Stimulated activated CD4-positive, alpha-beta T cell treated with anti-CD3 and anti-CD28 coated beads, Interleukin-1b, Interleukin-23, amount 100 ng/mL, for 24 hours (primary cell): ENCODE measurements around the gene ACVR1B.

Experiments
- DNase-seq, 4 experiments: peaks; one replicate each; pipeline ENCODE4 v3.0.0-alpha.2; 2020; ENCODE audit warnings: low read depth in 4 of 4, low spot score in 1 of 4

Gene ACVR1B

GRCh38 chr12:52020539-52021336, 69.2 kb downstream of the ACVR1B start:
- DNase-seq = no peak

- no peak for DNase-seq
Observed at GRCh38 chr12:52022841-52023181, 71.3 kb downstream of the ACVR1B start.

DNA sequence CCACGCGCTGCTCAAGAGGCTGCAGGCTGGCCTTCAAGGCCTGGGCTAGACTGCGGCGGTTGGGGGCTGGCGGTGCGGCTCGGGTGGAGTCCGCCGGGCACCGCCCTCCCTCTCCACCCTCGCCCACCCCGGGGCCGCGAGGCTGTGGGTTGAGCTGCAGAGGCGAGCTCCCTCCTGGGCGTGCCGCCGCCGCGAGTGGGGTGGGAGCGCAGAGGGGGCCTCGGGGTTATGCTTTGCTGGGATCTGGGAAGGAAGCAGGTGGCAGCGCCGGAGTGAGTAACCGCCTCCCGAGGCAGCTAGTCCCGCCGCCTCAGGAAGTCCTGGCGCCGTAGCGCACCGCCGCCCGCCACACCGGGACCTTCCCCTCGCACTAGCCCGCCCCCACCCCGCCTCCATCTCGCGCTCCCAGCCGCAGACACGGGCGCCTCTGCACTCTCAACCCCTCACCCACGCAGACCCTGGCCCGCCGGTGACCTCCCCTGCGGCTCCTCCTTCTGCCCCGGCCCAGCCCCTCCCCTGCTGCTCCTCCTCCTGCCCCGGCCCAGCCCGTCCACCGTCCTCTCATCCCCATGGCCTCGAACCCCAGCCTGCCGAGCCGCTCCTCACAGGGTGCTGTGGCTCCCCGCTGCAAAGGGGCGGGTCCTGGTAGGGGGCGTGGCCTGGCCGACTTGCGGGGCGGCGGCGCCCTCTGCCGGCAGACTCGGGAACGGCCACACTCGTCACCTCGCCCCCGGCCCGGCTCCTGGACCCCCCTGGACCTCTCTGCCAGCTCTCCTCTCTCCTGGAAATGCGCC, 71.9 kb downstream of the ACVR1B start:
- DNase-seq = peak; percentile 86 to 92 (median 91)

DNA sequence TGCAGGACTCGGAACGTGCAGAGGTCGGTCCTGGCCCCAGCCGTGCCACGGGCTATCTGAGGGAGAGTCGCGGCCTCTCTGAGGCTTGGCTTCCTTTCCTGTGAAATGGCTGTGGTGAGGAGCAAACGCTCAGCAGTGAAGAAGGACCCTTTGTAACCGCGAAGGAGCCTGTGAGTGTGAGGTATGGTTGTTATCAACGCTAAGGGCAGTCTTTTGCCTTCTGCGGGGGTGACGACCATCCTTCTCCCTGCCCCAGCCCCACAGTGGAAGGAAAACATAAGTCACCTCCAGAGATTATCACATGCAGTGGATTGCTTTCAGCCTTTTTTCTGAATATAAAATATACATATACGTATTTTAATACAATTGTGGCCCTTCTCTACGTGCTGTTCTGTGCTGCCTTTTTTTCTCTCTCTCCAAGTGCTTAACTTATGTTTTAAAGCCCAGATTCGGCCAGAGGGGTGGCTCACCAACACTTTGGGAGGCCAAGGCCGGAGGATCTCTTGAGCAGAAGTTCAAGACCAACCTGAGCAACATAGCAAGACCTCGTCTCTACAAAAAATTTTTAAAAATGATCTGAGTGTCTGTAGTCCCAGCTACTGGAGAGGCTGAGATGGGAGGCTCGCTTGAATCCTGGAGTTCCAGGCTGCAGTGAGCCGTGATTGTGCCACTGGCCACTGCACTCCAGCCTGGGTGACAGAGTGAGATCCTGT, 72.6 kb downstream of the ACVR1B start:
- no peak for DNase-seq

- DNase-seq = peak in 1 of 4 experiments; percentile 57
Observed at GRCh38 chr12:52024845-52025230, 73.3 kb downstream of the ACVR1B start.

DNA sequence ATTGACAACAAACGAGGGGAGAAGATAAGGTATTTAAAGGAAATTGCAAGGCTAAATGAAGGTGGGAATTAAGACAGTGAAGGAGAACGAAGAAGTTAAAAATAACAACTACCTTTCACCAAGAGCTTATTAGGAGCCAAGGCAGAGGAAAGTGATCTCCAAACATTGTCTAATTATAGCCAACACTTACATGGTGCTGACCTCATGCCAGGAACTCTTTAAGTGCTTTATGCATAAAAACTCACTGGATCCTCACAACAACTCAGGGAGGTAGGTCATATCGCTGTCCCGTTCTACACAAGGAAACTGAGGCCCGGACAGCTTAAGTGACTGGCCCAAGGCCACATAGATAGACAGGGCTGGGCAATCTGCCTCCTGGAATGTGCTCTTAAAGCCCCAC, 74.8 kb downstream of the ACVR1B start:
- no peak for DNase-seq

DNA sequence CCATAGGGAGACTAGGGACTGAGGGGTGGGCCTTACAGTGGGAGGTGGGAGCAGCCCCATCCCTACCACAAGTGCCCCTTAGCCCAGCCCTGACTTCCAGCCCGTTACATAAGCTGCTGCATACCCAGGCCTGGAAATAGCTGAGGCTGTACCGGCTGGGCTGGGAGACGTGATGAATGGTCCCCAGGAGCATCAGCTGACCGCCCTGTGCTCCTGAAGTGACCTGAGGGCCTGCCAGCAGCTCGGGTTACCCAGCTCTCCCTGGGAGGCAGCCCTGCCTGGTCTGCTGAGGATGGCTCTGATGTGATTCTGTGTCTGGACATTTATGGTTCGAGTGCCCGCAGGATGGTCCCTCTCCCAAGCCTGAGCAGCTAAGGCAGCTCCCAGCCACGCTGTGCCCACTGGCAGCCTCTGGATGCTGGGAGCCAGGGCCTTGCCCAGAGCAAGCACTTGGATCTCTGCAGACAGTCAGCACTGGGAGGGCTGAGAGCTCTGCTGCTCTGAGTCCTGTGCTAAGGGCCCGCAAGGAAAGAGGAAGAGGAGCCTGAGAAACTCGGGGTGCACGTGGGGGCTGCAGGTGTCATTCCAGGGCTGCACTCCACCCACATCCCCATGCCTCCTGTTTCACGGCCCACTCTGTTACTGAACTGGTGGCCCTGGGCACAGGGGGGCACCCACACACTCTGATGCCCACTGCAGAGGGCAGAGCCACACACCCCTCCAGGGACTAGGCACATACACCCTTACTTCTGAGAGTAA, 75.8 kb downstream of the ACVR1B start:
- no peak for DNase-seq

DNA sequence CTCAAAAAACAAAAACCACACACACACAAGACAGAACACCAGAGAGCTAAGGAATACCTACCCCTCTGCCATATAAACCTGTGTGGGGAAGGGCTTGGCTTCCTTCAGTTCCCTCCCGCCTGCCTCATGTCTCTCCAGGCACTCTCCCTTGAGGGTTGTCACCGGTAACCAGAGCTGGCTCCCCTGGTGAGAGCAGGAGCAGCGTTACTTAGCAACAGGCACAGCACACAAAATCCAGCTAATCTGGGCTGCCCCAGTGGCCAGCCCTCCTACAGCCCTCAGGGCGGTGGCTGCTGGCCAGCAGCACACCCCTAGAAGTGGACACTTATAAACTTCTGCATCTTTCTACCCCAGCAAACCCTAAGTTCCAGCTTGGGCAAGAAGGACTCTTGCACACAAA, 78.2 kb downstream of the ACVR1B start:
- DNase-seq = no peak

DNA sequence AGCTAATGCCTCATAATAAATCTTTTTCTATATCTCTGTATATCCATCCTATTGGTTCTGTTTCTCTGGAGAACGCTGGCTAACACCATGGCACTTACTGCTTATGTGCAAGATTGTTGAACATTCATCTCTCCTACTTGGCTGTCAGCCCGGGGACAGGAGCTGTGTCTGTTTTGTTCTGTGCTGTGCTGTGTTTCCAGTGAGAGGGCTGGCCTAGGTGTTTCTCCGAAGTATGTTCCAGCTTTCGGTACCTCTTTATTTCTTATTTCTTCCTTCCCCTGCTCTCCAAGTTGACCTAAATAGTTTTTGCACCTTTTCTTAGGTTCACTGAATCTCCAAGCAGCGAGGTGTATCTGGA, 80.9 kb downstream of the ACVR1B start:
- DNase-seq = no peak

DNA sequence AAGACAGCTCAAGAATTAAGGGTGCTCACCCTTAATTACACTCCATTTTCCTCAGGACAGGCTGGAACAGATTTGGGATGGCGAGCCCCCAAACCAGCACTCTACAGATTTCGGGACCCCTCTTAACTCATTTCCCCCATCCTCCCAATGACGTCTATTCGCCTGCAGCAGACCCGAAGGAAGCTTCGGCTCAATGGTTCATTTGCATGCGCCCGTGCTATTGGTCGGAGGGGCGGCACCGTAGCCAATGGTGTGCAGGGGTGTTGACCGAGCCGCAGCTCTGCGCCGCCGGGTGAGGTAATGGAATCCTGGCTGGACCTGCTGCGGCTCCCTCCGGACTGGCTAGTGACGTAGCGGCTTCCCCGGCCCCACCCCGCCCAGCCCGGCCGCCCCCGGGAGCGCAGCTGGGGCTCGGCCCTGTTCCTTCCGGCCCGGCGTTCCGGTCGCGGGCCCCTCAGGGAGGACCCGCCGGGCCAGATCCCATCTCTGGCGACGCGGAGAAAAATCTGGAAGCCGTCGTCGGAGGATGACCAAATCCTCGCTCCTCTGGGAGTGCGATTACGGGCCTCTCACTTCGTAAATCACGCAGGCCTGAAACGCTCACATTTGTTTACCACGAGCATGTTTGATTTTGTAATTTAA, 81.4 kb downstream of the ACVR1B start:
- peak; percentile 63 to 91 (median 76) for DNase-seq

DNA sequence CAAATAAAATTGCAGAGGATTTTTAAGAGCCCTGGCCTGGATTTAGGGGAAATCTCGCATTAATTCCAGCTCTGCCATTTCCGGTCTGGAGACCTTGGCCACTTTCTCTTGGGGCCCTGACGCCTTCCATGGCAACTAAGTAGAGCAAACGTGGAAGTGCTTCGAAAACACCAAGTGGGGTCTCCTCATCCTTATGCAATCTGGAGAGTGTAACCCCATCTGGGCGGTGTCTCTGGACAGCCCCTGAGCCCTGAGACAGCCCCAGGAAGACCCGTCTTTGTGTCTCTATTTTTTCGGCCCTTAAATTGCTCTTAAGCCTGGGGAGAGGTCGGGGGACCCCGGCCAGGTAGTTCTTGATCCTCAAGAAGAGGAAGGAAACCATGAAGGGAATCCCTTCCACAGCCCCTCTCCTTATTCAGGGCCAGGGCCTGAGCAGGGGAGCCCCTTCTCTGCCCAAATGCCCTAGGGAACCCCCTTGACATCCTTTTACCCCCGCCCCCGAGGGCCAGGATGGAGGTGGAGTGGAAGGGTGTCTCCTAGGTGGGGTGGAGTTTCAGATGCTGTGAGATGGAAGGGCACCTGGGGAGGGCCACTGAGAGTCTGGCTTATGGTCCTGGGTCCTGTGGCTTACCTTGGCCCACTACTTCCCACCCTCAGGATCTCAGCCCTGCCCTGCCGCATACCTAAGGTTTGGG, 82.1 kb downstream of the ACVR1B start:
- no peak for DNase-seq

GRCh38 chr12:52035190-52035589, 83.7 kb downstream of the ACVR1B start:
- DNase-seq = no peak

- DNase-seq = no peak
Observed at GRCh38 chr12:52035926-52036325, 84.4 kb downstream of the ACVR1B start.

GRCh38 chr12:52036587-52037171, 85.2 kb downstream of the ACVR1B start:
- peak in 3 of 4 experiments; percentile 61 to 68 (median 62) for DNase-seq

GRCh38 chr12:52037248-52037861, 85.9 kb downstream of the ACVR1B start:
- DNase-seq = no peak

- no peak for DNase-seq
Observed at GRCh38 chr12:52038447-52038846, 86.9 kb downstream of the ACVR1B start.

DNA sequence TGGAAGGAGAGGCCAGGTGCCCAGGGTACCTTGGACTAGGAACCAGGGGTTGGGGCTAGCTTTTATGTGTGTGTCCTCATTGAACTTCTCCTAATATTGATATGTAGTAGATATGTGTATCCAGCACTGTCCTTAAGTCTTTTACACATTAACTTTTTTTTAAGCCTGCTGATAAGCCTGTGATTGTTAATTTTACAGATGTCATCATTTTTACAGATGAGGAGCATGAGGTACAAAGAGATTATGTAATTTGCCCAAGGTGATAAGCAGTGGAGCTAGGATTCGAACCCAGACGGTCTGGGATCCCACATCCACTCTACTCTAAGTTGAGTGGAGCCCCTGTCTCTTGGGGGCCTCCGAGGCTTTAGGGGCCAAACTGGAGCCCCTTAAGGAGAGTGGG, 89.5 kb downstream of the ACVR1B start:
- no peak for DNase-seq

DNA sequence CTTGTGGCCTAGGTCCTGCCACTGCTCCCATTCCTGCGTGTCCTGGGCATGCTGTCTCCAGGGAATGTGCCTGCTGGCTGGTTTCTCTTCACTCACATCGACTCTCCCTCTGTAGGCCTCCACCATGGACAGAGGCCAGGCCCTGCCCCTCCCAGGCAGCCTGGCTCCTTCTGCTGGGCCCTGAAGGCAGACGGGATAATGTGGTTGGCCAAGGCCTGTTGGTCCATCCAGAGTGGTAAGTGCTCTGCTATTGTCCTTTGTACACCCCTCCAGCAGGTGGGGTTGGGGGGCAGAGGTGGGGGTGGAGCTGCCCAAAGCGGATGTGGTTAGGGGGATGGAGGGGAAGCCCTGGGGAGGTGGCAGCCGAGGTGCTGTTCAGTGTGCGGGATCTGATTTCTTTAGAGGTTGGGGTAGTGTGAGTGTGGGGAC, 90.2 kb downstream of the ACVR1B start:
- no peak for DNase-seq

- DNase-seq = no peak
Observed at GRCh38 chr12:52042706-52043385, 91.3 kb downstream of the ACVR1B start.
